DLD1 (cell line): Measurements from ENCODE around the gene AK5.
"Not testable (repeated sequence)": the region's sequence is repeated elsewhere in the genome, so short reads cannot be mapped to it uniquely, and the experiment has no call there.

Source experiments
- in situ Hi-C: cut with HindIII; loops from 2 replicates; pipeline ENCODE4 v1.10.0; 2017; ENCODE audit warnings: low sequenced_read_pairs

Gene AK5

DNA sequence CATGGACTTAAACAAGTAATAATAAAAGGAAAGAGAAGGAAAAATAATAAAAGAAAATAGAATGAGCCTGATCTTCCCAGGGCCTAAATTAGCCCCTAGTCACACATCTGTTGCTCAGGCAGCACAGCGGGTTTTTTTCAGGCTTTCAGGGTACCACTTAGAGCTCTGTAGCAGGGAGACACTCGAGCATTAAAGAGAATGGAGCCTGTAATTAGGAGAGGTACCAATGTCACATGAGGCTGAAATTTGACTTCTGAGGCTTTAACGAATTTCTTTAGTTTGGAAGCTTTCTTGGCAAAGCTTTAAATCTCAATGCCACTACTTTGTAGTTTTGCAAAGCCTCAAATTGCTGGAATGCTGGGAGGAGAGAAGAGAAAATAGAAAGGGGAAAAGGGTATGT lies 116.3 kb downstream of the AK5 start:
- in situ Hi-C loops = no loop called here

GRCh38 chr1:77399250-77400086 lies 117.6 kb downstream of the AK5 start:
- in situ Hi-C loops = no loop called here

DNA sequence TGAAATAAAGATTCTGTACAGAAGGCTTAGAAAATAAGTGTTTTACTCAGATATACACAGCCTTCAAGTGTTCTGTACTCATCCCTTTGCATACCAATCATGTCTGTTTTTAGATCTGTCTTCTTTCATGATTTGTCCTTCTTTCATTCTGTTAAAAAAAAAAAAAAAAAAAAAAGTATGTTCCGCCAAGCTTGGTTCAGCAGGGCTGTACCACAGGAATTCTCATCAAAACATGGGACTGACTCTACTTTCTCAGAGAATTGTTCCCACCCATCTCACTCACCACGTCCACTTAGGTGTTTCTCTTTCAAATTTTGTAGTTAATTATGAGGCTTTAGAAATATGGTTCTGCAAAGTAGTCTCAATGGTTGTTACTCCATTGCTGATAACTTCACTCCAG lies 119.0 kb downstream of the AK5 start:
- in situ Hi-C loops = no loop called here

- in situ Hi-C loops = no loop called here
Measured at GRCh38 chr1:77401384-77401783, 119.6 kb downstream of the AK5 start.

DNA sequence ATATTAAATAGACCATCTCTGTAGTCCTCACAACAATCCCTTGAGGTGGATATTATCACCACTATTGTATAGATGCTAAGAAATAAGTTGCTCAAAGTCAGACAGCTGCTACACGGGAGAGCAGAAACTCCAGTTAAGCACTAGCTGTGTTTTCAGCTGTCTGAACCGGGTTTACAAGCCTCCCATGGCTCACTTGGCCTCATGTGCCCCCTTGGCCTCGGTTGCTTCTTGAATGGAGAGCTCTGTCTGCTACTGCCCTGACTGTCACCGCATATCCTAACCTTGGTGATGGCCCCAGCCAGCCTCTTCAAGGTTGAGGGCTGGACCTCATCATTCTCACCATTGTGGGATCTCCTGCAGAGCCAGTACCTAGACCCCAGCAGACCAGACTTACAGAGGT lies 123.4 kb downstream of the AK5 start:
- in situ Hi-C loops = no loop called here

DNA sequence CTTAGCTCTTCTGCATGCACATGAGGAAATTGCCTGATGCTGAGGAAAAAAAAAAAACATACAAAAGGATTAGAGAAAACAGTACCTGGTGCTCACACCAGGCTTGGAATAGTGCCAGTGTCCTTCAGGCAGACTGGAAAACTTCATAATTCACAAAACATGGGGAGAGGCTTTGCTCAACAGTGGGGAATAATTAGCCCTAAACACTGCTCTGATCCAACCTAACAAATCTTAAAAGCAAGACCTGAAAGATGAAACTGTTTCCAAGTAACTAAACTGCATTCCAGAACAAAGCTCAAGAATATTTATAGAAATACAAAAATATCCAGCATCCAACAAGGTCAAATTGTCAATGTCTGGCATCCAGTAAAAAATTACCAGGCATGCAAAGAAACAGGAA lies 124.8 kb downstream of the AK5 start:
- in situ Hi-C loops = no loop called here

DNA sequence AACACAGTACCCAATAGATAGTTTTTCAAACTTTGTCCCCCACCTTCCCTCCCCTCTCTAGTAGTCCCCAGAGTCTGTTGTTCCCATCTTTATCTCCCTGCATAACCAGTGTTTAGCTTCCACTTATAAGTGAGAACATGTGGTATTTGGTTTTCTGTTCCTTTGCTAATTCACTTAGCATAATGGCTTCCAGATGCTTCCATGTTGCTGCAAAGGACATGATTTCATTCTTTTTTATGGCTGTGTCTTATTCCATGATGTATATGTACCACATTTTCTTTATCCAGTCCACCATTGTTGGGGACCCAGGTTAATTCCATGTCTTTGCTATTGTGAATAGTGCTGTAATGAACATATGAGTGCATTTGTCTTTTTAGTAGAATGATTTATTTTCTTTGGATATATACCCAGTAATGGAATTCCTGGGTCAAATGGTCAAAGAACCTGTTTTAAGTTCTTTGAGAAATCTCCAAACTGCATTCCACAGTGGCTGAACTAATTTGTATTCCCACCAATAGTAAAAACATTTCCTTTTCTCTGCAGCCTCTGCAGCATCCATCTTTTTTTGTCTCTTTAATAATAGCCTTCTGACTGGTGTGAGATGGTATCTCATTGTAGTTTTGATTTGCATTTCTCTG lies 126.0 kb downstream of the AK5 start:
- in situ Hi-C loops = no loop called here

DNA sequence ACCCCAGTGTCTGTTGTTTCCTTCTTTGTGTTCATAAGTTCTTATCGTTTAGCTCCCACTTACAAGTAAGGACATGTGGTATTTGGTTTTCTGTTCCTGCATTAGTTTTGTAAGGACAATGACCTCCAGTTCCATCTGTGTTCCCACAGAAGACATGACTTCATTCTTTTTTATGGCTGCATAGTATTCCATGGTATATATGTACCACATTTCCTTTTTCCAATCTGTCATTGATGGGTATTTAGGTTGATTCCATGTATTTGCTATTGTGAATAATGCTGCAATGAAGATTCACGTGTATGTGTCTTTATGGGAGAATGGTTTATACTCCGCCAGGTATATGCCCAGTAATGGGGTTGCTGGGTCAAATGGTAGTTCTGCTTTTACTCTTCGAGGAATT lies 127.1 kb downstream of the AK5 start:
- in situ Hi-C loops = not testable (repeated sequence)

GRCh38 chr1:77412069-77412819 lies 130.4 kb downstream of the AK5 start:
- in situ Hi-C loops = no loop called here

DNA sequence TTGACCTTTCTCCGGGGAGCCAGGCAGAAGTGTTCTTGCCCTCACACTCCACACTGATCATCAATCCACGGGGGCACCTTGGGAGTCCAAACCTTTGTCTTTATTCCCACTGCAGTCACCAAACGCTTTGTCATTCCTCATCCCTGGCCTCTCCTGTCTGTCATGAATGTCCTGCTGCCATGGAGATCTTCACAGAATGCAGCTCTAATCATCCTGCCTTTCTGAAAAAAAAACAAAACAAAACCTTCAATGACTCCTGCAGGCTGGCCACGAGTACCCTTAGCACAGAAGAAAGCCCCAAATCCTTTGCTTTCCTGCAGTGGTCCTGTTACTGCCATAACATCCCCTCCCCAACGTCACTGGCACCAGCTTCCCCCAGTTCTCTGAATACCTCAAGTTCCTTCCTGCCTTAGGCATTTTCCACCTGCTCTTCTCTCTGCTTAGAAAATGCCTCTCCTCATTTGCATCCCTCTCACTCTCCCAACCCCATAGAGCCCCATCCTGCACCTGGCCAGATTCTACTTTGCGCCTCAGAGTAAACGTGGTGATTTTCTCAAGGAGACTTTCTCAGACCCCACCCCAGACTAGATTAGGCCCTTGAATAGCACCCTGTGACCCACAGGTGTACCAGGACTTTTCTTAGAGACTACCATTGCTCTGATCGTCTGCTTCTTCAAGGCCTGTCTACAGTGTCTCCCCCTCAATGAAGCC lies 131.2 kb downstream of the AK5 start:
- in situ Hi-C loops = no loop called here

DNA sequence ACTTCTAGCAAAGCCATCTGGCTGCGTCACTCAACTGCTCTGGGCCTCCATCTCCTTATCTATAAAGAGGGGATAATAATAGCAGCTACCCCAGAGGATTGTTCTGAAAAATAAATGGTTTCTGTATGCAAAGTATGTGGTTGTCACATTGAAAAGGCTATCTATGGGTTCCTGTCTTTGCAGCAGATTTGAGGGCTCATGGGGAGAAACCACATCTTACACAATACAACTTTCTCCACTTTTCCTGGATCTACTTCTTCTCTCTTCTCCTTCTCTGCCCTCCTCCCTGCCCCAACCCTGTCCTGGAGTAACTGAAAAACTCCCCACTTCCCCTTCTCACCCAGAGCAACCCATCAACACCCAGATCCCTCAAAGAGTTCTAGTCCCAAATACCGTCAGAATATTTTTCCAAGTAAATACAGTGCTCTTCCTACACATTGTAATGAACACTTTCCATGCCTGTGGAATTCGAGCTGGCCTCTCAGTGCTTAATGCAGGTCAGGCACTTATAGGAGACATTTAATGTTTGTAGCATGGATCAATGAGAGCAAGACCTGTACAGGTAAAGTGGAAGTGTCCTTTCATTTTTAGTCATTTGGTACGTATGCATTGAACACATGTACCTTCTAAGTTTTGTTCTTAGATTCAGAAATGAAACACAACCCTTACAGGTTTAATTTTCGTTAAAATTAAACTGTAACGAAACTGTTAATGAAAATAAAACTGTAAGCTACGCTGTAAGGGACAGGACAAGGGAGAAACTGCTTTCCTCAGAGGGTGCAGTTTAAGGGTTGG lies 131.9 kb downstream of the AK5 start:
- in situ Hi-C loops = no loop called here

GRCh38 chr1:77415579-77415978 lies 133.8 kb downstream of the AK5 start:
- in situ Hi-C loops = no loop called here

DNA sequence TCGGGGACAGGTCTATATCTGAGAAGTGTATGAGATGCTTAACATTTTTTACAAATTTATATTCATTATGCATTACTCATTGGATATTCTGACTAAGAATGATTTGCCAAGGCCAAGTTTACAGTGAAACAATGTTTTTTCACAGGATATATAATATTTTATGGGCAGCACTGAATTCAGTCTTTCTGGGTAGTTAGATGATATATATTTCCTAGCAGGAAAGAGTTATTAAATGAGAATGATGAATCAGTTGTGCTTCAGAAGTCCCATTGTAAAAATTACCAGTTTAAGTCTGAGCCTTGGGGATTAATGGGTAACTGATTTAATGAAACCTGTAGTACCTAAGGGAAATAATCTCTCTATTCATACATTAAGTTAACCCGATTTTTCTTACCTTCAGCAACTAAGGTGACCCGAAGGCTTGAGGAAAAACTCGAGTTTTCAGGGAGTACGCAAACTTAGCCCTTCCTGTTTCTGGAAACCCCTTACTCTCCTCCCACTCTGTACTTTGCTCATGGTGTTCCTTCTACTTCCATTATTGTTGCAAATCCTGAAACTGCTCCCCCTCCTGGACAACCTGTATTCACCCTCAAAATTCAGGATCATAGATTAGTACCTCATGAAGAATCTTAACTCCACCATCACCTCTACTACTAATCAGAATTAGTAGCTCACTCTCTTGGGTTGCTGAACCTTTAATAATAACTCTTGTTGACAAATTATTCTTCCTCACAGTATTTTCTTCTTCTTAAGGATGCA lies 135.1 kb downstream of the AK5 start:
- in situ Hi-C loops = no loop called here

GRCh38 chr1:77418055-77418454 lies 136.2 kb downstream of the AK5 start:
- in situ Hi-C loops = not testable (repeated sequence)

DNA sequence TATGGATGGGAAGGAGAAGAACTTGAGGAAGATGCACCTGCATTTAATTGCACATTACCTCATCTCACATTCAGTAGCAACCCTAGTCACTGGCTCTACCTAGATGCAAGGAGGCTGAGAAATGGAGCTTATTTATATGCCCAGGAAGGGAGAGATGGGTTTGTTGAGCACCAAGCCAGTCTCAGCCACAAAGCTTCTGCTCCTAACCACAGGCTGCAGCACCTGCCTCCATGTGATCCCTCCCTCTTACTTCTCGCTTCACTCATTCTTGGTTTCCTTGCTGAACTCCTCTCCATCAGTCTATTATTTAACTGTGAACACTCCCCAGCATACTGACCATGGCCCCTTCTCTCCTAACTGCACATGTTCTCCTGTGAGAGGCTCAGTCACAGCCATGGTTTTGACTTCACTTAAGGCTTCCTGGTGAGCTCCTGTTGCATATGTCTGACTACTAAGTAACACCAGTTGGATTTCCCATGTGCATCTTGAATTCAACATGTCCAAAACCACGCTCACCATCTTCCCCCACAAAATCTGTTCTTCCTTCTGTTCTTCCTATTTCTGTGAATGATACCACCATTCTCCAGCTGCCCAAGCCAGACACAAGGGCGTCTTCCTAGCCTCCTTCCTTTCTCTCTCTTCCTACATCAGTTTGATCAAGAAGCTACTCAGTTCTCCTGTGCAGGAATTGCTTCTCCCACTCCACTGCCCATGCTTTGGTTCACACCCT lies 139.8 kb downstream of the AK5 start:
- in situ Hi-C loops = no loop called here

GRCh38 chr1:77424236-77424635 lies 142.4 kb downstream of the AK5 start:
- in situ Hi-C loops = no loop called here

DNA sequence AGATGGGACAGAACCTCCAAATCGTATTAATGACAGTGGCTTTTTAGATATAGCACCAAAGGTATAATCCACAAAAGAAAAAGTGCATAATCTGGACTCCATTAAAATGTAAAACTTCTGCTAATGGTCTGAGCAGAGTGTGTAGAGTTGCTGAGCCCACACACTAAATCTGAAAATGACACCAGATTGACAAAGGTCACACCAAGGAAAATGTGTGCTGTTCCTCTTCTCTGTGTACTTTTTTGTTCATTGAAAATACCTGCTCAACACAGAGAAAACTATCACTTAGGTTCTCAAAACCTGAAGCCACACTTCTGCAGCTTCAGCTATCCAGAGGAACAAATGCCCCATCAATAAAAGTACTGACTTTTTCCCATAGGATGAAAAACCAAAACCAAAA lies 146.2 kb downstream of the AK5 start:
- in situ Hi-C loops = no loop called here

GRCh38 chr1:77430966-77431690 lies 149.3 kb downstream of the AK5 start:
- in situ Hi-C loops = no loop called here
